SK-MEL-5 (cell line): ENCODE results near the gene LGMN. TPM values are rescaled to one million over a fixed set of nuclear protein-coding genes. Genes with fewer than 3 reads are reported as not detected.
"Not testable (repeated sequence)": the region's sequence is repeated elsewhere in the genome, so short reads cannot be mapped to it uniquely, and the experiment has no call there.

ENCODE experiments used
- DNase-seq: peaks from one replicate; pipeline ENCODE4 v3.0.0-alpha.2; 2016; ENCODE audit warnings: low read depth, low spot score
- in situ Hi-C: cut with HindIII; loops from 2 replicates; pipeline ENCODE4 v1.10.0; 2016; ENCODE audit warnings: low sequenced_read_pairs, high pct_unique_total_duplicates, low pct_unique_long_range_greater_than_20kb
- polyA plus RNA-seq, 2 experiments: library from polyadenylated mRNA; depleted of rRNA; stranded (reverse); fragments of >200 nt; gene quantifications; 2 replicates each; pipeline ENCODE4 v1.2.3, GENCODE V29; 2015
- total RNA-seq: library from RNA; depleted of rRNA; stranded (reverse); fragments of >200 nt; shearing (Covaris generic); gene quantifications from 2 replicates; pipeline ENCODE4 v1.2.3, GENCODE V29; 2014; rRNA removed

LGMN gene
- total RNA-seq = 94.2 and 105 TPM in 2 replicates
- 134 and 153 TPM in 2 replicates for polyA plus RNA-seq (2015; cell fraction: cytosol; rRNA removed)
- polyA plus RNA-seq (2015; cell fraction: nucleus; rRNA removed) = 33.0 and 34.1 TPM in 2 replicates

DNA sequence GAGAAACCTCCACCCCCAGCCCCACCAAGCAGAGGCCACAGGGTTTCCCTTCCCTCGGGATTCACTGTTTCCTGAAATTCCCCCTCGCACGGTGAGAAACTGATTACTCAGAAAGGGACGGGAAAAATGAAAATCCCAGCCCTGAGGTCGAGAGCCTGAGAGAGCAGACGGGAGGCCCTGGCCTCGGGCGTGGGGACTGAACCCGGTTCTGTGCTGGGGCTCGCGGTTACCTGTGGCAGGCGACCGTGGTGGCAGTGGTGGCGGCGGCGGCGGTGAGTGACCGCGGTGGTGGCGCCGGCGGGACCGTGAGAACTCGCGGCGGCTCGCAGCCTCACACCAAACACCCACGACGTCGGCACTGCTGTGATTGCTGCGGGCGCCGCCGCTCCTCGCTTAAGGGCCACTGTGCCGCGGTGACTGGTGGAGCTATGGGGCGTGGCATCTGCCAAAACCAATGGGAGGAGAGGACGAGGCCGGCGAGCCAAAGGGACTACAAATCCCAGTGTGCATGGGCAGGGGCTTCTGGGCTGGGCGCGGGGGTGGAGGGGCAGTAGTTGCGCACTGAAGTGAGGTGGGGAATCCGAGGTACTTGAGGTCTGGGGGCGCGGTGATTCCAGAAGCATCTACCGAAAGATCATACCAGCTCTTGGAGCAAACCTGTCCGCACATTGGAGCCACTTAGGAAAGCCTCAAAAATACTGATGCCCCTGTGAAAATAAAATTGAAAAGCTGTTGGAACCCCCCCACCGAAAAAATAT is at the start of gene LGMN:
Gene LGMN (minus strand): TSS at position 369 of the 758 bp plus-strand sequence. CDS start 15,841 bp downstream, outside the sequence.
- in situ Hi-C loops = no loop called here
- DNase-seq = peak; percentile 95

DNA sequence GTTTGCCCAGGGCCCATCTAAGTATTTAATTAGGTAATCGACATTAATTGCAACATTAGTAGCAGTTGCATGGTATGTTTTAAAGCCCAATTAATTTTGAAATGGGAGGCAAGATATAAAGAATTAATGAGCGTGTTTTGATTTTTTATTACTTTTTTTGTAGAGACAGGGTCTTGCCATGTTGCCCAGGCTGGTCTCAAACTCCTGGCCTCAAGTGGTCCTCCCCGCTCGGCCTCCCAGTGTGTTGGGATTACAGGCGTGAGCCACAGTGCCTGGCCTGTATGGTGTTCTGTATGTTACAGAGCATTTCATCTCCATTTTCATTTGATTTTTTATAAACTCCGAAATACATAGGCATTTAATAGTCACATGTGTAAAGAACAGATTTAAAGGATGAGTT is 46.5 kb upstream of the LGMN start:
- DNase-seq = no peak
- in situ Hi-C loops = no loop called here

DNA sequence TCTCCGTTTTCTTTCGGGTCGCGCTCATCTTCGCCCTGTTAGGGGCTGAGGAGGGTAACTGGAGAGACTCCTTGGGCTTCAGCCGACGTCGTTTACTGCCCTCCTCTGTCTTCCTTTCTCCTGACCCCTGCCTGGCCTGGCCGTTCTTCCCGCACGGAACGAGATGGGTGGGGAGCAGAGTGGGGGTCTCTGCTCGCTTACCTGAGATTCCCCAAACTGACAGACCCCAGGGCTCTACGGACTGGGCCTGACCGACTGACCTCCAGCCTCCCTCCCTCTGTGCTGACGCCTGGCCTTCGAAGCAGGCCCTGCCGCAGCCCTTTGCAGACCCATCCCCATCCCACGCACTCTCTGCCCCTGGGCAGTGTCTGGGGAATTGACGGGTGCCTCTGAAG is 46.1 kb upstream of the LGMN start:
- in situ Hi-C loops = no loop called here
- peak; percentile 19 for DNase-seq

DNA sequence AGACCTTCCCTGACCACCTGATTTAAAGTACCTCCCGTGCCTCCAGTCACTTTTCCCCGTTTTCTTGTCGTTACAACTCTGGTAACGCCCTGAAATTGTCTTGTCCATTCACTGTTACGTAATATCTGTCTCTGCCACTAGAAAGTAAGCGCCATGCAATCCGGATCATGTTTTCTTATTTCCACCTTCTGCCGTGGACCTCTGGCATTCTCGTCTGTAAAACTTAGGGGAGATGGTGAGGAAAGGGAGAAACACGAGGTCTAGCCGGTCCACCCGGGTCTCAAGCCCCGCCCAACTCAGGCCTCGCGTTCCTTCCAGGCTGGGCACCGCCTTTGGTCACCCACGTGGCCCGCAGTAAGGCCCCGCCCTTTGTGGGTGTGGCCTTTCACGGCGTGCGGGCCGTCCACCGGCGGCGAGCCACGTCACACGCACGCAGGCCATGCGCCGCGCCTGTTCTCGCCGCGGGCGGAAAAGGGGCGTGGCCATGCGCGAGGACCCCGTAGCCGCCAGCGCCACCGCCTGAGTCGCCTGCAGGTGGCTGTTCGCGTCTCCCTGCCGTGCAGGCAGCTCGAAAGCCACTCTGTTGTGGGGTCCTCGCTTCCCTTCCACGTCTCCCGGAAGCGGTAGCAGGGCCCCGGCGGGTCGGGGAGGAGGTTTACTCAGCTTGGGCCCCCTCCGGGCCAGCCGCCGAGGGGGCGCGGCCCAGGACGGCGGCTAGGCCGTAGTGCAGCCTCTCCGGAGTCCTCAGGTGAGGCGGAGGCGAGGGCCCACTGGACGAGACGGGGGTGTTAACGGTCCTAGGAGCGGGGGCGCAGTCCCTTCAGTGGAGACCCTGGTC is 45.5 kb upstream of the LGMN start, which contains the start of gene GOLGA5:
Gene GOLGA5 (plus strand): TSS at position 597 of the 838 bp plus-strand sequence. CDS start 3,133 bp downstream, outside the sequence.
- peak; percentile 95 for DNase-seq
- in situ Hi-C loops = no loop called here

DNA sequence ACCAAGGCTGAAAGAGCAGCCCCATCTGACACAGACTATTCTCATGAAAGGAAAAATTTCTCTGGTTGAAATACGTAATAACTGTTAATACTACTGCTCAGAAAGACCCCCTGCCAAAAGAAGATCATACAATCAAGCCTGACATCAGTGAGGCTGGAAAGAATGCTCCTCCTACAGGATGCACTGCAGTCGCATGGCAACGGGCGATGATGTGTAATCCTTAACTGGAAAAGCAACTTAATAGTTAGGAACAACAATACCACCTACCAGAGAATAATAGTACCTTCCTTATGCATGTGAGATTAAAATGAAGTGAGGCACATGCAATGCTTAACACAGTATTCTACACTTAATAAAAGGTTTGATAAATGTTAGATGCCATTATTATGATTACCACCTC is 44.5 kb upstream of the LGMN start:
- in situ Hi-C loops = no loop called here
- no peak for DNase-seq

DNA sequence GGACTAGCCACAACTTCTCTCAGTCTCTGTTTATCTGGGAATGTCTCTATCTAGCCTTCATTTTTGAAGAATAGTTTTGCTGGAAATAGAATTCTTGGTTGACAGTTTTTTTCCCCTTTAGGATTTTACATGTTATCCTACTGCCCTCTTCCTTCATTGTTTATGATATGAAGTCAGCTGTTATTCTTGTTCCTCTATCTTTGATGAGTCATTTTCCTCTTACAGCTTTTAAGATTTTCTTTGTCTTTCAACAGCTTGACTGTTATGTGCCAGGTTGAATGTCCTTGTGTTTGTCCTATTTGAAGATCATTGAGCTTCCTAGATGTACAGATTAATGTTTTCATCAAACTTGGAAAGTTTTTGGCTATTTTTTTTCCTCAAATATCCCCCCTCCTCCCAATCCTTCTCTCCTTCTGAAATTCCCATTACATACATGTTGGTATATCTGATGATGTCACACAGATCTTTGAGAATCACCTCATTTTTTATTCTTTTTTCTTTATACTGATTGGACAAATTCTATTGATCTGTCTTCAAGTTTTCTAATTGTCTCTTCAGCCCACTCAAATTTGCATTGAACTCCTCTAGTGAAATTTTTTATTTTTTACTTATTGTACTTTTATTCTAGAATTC is 41.1 kb upstream of the LGMN start:
- DNase-seq = no peak
- in situ Hi-C loops = no loop called here

DNA sequence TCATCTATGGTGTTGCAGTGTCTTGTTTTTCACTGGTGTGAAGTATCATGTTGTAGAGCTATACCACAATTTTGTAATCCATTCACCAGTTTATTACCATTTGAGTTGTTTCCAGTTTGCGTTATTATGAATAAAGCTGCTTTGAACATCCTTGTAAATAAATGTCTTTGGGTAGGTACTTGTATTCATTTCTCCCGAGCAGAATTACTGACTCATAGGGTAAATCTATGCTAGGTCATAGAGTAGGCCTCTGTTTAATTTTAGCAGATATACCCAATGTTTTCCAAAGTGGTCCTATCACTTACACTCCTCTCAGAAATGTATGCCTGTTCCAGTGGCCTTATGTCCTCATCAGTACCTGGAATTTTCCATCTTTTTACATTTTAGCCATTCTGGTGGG is 39.1 kb upstream of the LGMN start:
- in situ Hi-C loops = no loop called here
- DNase-seq = no peak

DNA sequence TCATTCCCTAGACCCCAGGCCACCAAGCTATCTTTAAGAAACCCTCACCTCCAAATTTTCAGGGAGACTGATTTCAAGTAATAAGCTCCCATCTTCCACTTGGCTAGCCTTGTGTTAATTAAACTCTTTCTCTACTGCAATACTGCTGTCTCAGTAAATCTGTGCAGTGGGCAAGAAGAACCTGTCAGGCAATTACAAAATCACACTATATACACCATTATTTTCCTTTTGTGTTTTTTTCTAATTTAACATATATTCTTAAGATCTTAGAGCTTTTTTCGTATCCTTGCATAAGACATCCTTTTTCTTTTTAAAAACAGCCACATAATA is 38.0 kb upstream of the LGMN start:
- in situ Hi-C loops = no loop called here
- no peak for DNase-seq

DNA sequence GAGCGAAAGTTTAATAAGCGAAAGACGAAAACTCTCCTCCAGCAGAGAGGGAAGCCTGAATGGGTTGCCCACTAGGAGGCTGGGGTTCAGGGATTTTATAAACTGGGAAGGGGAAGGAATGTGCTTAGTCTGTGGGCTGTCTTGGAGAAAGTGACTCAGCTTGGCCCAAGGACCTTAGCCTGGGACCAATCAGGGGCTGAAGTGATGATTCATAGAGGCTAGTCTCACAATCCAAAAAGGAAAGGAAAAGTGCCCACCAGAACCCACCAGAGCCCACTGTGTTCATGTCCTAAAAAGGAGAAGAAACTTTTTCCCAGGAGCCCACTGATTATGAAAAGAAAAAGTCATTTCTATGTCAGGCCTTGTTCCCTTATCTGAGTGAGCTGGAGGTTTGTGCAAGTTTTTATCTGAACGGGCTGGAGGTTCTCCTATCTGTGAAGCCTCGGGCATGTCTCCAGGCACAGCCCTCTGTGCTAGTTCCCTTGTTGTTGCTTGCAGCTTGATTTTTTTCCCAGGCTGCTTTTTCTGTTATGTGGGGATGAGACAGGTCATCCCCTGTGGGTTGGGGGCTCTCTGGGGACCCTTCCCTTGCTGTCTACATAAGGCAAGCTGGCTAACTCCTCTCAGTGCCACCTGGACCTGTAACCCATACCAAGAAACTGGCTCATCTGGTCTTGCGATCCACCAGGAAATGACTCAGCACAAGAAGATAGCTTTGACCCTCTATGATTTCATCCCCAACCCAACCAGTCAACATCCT is 37.4 kb upstream of the LGMN start:
- no peak for DNase-seq
- in situ Hi-C loops = no loop called here

DNA sequence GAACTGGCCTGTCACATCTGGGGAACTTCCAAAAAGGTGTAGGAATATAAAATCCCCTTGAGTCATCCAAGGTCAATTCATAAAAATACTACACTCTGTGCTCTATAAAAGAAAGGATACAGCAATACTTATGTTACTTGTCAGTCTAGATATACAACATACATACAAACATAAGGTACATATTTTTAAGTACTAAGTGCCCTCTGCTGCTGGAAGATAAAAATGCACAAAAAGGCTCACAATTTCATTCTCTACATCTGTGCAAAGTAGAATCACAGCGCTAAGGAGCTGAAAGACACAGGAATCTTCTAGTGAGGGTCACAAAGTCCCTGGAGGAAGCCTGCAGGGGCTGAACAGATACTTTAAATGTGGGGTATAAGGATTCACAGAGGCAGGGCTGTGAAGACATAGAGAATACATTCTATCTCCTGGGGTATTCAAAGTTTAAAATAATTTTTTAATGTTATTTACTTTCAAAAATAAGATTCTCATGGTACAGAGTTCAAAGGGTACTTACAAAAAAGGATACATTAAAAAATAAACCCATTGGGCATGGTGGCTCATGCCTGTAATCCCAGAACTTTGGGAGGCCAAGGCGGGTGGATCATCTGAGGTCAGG is 35.5 kb upstream of the LGMN start:
- DNase-seq = peak; percentile 79
- in situ Hi-C loops = no loop called here

DNA sequence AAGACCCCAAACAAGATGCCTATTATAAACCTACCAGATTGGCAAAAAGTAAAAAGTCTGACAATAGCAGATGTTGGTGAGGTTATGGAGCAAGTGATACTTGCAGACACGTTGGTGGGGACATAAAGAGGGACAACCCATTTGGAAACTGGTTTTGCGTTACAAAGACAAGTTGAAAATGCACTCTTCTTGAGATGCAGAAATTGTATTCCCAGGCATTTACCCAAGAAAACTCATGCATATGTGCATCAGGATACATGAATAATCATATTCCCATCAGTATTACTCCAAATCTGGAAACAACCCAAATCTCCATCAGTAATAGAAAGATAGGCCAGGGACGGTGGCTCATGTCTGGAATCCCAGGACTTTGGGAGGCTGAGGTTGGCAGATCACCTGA is 32.9 kb upstream of the LGMN start:
- no peak for DNase-seq
- in situ Hi-C loops = no loop called here

DNA sequence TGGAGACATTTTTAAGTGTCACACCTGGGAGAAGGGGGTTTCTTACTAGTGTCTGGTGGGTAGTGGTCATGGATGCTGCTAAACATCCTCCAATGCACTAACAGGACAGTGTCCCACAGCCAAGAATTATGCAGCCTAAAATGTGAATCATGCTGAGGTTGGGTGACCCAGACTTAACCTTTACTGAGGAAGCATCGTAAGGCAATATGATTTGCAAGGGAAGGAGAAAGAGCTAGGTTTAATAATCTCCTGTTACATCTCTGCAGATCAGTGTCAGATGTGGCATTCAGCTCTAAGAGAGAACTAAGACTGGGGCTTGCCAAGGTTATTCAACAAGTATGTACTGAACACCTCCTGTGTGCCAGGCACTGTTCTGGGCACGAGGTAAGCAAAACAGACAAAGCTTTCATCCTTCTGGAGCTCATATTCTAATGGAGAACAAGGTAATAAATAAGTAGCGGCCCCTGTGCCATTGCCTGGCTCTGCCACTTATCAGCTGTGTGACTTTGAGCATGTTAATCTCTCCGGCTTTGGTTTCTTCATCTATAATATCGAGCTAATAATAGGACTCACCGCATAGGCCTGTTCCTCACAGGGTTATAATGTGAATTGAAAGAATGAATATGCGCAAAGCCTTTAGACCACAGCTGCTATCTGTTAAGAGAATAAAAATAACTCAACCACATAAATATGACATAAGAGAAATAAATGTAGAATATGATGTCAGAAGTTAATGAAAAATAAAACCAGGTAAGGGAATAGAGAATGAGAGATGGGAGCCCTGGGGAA is 32.2 kb upstream of the LGMN start:
- no peak for DNase-seq
- in situ Hi-C loops = no loop called here

DNA sequence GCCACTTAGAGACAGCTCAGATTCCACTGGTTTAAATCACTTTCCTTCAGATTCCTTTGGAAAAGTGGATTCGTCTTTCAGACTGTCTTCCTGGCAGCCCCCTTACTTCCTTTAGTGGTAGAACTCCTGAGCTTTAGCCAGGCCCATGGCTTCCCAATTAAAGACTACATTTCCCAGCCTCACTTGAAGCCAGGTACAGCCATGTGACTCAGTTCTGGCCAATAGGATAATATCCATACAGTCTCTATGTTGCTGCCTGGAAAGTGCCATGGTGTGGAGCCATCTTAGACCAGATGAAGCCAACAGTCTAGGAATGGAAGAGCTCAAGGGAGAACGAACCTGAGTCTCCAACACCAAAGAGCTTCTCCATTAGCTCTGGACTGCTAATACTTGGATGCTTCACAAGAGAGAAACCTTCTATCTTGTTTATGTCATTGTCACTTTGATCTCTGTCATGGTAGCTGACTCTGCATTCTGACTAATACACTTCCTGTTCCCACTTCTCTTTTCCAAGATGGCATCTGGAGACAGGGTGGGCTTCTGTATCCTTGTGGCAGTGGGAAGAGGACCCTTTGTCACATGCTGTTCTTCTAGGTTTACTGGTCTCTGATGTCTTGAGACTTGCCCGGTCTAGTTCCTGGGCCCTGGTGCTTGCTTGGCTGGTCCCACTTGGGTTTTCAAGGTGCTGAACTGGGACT is 30.6 kb upstream of the LGMN start:
- DNase-seq = peak; percentile 48

DNA sequence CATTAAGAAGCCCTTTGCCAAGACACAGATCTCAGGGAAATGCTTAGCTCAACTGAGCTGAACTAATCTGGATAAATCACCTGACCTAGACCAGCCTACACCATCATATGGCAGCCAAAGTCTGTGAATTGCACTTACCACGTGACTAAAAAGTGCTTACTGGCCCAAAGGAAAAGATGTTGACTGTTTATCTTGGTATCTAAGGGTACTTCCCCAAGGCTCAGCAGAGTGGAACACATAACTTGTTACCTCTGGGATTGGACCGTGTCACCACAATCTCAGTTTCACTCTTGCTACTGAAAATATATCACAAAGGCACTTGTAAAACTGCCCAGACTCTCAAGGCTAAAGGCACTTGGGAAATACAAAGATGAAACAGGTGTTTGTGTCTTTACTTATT is 26.9 kb upstream of the LGMN start:
- in situ Hi-C loops = not testable (repeated sequence)

More for the DNA sequence above, 30.6 kb upstream of the LGMN start:
- in situ Hi-C loops = not testable (repeated sequence)

DNA sequence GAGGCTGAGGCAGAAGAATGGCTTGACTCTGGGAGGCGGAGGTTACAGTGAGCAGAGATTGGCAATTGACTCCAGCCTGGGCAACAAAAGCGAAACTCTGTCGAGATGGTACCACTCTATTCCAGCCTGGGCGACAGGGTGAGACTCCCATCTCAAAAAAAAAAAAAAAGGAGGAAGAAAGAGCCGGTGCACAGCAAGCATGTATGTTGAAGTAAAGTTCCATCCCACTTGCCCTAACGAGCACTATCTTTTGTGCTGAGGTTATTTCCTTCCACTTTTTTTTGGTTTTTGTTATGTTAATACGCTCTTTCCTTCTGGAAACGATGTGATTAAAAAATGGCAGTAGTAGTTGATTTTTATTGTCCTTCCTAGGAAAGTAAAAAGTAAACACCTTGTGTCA is 26.1 kb upstream of the LGMN start:
- DNase-seq = no peak
- in situ Hi-C loops = no loop called here

More for the DNA sequence above, 26.9 kb upstream of the LGMN start:
- DNase-seq = not testable (repeated sequence)

DNA sequence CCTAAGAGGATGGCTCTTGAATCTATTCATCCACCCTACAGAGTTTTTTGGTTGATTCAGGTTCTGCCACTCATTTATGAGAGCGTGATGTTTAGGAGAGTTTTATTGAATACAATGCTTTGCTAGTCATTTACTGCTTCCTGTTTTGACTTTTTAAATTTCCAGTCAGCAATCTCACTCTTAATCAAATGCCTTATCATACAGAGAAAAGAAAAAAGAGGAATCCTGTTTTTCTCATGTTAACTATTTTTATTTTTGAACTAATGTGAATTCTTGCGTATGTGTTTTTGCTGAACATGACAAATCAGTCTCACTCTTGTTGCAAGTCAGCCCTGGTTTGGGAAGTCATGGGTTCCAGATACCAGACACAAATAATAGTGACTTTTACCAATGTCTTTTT is 22.1 kb upstream of the LGMN start:
- no peak for DNase-seq
- in situ Hi-C loops = no loop called here
